ENCODE measurements around the gene P2RX1. TPM values are rescaled to one million over a fixed set of nuclear protein-coding genes. Genes with fewer than 3 reads are reported as not detected.
A peak's percentile ranks its signal among the peaks of the same experiment; 100 is the strongest.

P2RX1 gene
- total RNA-seq, 1 donor from 2014 or later: 6.8 TPM

DNA sequence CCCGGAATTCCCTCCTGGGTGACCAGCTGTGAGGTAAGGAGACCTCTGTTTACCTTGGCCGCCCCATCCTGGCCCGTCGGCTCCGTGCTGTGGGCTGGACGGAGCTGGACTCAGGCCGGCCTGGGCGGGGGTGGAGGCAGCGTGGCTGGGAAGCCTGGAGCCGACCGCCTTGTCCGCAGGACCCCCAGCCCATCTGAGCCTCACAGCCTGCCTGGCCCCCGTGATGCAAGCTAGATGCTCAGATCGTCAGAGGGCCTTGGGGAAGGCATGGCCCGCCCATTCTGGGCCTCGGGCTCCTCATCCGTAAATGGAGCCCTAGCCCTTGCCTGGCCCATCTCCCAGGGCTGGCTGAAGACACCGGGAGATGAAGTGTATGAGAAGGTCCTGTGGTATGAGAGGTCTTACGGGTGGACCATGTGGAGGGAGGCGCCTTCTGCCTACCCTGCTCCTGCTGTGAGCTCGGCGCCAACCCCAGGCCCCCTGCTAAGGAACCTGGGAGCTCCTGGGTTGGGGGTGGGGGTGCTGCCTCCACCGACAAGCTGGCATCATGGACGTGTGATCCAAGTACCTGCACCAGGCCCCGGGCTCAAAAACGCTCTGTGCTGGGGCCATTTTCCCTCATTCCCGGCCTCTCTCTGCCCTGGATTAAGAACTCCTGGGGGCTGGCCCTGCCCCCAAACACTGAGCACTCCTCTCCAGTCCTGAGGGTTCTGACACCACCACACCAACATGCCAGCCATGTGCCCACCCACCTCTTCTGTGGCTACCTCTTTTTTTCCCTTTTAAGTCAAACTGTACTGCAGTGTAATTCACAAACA, 5.4 kb upstream of the P2RX1 start:
- no peak for ATAC-seq
- no peak for DNase-seq
- H3K9me3 ChIP-seq: no peaks in the 10 kb centered on the region
- H3K36me3 ChIP-seq: no peaks in the 10 kb centered on the region
- H3K4me3 ChIP-seq: no peak overlapping the region
- H3K27me3 ChIP-seq: no peaks in the 10 kb centered on the region
- intact Hi-C loops (cut with DNase I): no loop called here
- no peak overlapping the region for H3K27ac ChIP-seq
- TF ChIP-seq, protein P1, sequence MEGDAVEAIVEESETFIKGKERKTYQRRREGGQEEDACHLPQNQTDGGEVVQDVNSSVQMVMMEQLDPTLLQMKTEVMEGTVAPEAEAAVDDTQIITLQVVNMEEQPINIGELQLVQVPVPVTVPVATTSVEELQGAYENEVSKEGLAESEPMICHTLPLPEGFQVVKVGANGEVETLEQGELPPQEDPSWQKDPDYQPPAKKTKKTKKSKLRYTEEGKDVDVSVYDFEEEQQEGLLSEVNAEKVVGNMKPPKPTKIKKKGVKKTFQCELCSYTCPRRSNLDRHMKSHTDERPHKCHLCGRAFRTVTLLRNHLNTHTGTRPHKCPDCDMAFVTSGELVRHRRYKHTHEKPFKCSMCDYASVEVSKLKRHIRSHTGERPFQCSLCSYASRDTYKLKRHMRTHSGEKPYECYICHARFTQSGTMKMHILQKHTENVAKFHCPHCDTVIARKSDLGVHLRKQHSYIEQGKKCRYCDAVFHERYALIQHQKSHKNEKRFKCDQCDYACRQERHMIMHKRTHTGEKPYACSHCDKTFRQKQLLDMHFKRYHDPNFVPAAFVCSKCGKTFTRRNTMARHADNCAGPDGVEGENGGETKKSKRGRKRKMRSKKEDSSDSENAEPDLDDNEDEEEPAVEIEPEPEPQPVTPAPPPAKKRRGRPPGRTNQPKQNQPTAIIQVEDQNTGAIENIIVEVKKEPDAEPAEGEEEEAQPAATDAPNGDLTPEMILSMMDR (IDR thresholded peaks at IDR 0.05): no peak
- peaks cover 10% of the 10 kb centered on the region for H3K4me1 ChIP-seq

DNA sequence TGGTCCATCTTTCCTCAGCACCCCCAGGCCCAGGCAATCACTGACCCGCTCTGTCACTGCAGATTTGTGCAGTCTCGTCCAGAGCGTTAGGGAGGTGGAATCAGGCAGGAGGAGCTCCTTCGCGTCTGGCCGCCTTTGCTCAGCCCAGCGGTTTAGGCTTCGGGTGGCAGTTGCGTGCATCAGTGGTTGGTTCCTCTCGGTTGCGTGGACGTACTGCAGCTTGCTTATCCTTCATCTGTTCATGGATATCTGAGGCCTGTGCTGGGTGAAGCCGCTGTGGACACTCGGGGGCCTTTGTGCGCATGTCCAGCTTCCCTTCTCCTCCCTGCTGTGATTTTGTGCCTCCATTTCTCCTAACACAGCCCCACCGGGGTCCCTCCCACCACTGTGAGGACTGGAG, 4.7 kb upstream of the P2RX1 start:
- peaks cover 17% of the 10 kb centered on the region for H3K4me1 ChIP-seq
- intact Hi-C loops (cut with DNase I): no loop called here
- H3K27ac ChIP-seq: no peak overlapping the region
- H3K36me3 ChIP-seq: no peaks in the 10 kb centered on the region
- DNase-seq (no peak), ATAC-seq (no peak)
- TF ChIP-seq, protein P1 (IDR thresholded peaks at IDR 0.05): no peak
- no peak overlapping the region for H3K4me3 ChIP-seq
- H3K27me3 ChIP-seq: no peaks in the 10 kb centered on the region
- H3K9me3 ChIP-seq: no peaks in the 10 kb centered on the region

DNA sequence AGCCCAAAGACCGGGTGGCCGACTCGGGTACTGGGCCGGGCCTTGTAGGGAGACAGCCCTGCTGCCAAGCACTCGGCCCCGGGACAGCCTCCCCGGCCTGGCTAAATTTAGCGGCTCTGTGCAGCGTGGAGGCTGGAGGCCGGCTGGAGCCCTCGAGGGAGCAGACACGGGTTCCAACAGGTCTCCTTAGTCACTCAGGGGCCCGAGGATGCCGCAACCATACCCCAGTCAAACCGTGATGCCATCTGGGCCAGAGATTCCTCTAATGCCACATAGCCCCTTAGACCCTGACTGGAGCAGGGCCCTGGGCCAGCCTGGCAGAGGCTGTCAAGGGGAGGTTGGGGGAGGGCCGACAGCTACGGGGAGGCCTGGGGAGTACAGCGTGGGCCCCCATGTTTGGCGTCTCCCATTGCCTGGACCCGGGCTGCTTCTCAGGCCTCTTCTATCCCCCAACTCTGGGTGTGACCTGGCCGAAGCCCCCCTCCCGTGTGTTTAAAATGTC, 2.9 kb upstream of the P2RX1 start:
- DNase-seq: no peak
- H3K4me1 ChIP-seq: peaks cover 21% of the 10 kb centered on the region
- no peaks in the 10 kb centered on the region for H3K9me3 ChIP-seq
- no peak overlapping the region for H3K4me3 ChIP-seq
- ATAC-seq: no peak
- H3K36me3 ChIP-seq: no peaks in the 10 kb centered on the region
- intact Hi-C loops (cut with DNase I): no loop called here
- no peaks in the 10 kb centered on the region for H3K27me3 ChIP-seq
- no peak overlapping the region for H3K27ac ChIP-seq
- TF ChIP-seq, protein P1 (IDR thresholded peaks at IDR 0.05): no peak

DNA sequence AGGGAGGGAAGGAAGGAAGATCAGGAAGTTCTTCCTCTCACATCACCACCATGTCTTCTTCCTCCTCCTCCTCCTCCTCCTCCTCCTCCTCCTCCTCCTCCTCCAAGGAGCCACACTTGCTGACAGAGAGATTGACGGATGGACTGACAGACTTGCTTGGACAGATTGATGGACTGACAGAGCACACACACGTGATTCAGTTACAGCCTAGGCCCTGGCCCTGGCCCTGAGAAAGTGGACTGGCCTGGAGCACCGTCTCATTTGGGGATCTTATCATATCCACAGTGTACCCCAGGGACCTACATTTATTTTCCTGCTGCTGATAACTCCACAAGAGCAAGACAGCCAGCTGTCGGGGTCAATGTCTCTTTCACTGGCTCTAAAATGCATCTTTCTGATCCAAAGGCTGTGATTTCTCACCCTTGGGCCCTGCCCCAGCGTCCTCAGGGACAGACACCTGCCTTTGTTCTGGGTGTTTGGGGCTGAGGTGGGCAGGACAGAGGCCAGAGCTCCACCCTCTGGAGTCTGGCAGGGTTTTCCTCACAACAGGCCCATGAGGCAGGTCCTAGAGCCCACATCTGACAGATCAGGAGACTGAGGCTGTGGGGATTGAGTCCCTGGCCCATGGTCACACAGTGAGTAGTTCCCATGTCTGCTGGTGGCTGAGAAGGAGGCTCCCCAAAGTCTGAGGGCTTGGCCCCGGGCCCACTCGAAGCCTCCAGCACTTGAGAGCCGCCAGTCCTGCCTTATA, 2.3 kb upstream of the P2RX1 start:
- TF ChIP-seq, protein P1 (IDR thresholded peaks at IDR 0.05): no peak
- DNase-seq (no peak), ATAC-seq (no peak)
- Histone ChIP-seq H3K27ac (peak overlapping the region; percentile 44), H3K4me3 (no peak overlapping the region), H3K9me3 (no peaks in the 10 kb centered on the region), H3K27me3 (no peaks in the 10 kb centered on the region), H3K36me3 (no peaks in the 10 kb centered on the region), H3K4me1 (peaks cover 28% of the 10 kb centered on the region)
- intact Hi-C loops (cut with DNase I): no loop called here

DNA sequence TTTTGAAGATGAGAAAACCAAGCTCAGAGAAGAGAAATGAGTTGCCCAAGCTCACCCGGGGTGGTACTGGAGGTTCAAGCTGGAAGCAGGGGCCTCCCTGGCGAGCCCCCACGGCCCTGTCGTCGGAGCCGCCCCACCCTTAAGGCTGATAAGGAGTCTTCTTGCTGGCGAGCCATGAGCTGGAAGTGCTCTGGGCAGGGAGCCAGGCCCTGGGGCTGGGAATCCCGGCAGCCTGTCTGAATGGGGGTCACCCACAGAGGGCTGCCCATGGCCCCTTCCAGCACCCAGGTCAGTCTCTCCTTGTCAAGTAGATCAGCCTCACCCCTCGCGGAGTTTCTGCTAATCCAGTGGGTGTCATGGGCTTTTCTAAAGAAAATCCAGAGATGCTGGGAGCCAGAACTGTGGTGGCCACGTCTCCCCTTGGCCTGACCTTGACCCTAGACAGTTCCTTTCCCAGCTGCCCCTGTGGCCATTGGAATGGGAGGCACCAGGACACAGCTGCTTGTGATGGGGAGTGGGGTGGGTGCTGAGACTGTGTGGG, 1.2 kb upstream of the P2RX1 start:
- intact Hi-C loops (cut with DNase I): no loop called here
- TF ChIP-seq, protein P1 (IDR thresholded peaks at IDR 0.05): no peak
- Histone ChIP-seq H3K27ac (peak overlapping the region; percentile 65), H3K27me3 (no peaks in the 10 kb centered on the region), H3K4me3 (no peak overlapping the region), H3K36me3 (no peaks in the 10 kb centered on the region), H3K9me3 (no peaks in the 10 kb centered on the region), H3K4me1 (peaks cover 31% of the 10 kb centered on the region)
- DNase-seq (peak; percentile 77), ATAC-seq (no peak)
